SW 1271 (cell line): Measurements from ENCODE around the gene FAM89B.

Experiments used
- DNase-seq, 2 experiments: peaks; one replicate each; lab custom pipeline; 2025; lab: John Stamatoyannopoulos, UW

Gene FAM89B

DNA sequence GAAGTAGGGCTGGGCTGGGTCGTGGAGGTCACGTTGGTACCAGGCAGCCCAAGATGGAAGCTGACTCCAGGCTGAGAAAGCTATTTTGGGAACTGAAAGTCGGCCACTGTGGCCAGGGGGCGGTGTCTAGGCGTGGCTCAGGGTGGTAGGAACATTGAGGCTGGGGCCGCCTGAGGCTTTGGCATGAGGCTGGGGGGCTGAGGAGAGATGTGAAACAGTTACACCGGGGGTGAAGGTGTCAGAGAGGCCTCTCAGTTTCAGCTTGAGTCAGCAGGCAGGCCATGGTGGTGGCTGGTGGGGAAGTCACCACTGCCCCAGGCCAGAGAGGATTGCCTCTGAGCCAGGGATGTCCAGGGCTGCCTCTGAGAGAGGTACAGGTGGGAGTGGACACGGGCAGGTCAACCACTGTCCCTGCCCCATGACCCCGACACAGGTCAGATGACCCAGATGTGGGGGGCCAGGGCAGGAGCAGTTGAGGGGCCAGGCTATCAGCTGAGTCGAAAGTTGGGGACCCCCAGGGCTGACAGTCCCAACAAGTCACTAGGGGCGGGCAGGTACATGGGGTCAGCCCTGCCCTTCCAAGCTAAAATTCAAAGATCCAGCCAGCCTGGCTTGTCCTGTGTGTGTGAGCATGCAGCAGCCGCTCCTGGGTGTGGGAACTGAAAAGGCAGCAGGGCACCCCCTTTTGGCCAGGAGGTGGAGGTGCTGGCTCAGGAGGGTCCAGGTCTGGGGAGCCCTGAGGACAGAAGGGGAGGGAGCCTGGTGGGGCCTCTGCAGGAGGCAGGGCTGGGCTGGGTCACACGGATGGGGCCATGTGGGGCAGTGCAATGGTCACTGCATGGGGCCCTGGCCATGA, 16.1 kb downstream of the FAM89B start:
- peak in 1 of 2 experiments; percentile 48 for DNase-seq

DNA sequence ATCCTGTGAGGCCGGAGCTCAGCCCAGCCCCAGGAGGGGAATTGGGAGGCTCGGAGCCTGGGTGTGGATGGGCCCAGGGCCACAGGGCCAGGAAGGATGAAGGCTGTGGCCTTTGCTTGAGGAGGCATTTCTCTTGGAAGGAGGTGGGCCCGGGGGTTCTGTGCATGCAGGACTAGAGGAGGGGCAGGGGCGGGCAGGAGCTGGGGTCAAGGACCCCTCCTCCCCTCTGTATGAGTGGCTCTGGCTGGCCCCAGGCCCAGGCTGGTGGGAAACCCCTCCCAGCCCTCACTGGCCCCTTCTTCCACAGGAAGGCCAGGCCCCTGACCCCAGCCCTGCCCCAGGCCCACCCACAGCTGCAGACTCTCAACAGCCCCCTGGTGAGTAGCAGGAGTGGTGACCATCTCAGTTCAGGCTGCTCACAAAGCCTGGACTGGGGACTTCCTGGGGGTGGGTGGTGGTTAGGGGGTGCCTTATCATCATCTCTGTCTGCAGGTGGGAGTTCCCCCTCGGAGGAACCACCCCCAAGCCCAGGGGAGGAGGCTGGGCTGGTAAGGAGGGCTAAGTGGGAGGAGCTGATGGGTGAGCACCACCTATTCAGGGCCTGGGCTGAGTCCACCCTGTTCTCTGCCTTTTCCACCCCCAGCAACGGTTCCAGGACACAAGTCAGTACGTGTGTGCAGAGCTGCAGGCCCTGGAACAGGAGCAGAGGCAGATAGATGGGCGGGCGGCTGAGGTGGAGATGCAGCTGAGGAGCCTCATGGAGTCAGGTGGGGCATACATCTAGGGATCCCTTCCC, 17.3 kb downstream of the FAM89B start:
- DNase-seq, result no peak

DNA sequence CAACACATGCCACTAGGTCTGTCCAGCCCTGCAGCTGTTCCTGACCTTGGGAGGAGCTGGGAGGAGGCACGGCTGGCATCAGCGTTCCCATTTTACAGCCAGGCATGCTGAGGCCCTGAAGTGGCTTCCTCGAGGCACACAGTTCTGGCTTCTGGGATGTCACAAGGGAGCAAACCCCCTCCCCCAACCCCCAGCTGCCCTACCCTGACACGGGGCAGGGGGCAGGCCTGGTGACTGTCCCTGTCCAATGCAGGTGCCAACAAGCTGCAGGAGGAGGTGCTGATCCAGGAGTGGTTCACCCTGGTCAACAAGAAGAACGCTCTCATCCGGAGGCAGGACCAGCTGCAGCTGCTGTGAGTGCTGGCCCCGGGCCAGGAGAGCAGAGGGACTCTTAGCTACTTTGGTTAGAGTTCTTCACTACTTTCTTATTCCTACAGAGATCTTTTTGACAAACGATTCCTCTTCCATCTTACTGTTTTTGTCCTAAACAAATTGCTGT, 18.0 kb downstream of the FAM89B start:
- no peak for DNase-seq

DNA sequence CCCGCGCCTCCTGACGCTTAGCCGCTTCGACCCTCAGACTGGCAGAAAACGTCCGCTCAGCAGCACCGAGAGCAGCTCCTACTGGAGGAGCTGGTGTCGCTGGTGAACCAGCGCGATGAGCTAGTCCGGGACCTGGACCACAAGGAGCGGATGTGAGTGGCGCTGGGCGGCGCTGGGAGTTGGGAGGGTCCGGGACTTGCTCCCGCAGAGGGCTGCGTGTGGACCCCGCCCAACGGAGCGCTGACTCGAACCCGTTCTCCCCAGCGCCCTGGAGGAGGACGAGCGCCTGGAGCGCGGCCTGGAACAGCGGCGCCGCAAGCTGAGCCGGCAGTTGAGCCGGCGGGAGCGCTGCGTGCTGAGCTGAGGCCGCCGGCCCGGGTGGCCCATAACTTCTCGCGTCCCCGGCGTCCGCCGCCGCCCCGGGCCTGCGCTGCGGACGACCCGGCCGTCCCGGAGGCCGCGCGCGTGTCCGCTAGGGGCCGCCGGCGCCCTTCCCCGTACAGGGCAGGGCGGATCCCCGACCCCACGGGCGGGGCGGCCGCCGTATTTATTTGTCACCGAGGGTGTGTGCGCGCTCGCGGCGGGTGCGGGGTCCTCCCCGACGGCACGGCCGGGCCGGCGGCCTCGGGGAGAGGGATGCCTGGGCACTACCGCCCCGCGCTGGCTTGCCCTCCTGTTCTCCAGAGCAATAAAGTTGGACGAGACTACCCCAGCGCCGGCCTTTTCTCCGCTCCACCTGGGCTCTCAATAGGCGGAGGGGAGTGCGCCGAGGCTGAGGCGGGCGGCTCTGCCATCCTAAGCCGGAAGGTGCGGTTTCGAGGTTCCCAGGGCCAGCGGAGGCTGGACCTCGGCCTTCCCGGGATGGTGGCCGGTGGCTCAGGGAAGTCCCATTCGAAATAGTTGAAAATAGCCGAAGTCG, 19.9 kb downstream of the FAM89B start:
- no peak for DNase-seq

DNA sequence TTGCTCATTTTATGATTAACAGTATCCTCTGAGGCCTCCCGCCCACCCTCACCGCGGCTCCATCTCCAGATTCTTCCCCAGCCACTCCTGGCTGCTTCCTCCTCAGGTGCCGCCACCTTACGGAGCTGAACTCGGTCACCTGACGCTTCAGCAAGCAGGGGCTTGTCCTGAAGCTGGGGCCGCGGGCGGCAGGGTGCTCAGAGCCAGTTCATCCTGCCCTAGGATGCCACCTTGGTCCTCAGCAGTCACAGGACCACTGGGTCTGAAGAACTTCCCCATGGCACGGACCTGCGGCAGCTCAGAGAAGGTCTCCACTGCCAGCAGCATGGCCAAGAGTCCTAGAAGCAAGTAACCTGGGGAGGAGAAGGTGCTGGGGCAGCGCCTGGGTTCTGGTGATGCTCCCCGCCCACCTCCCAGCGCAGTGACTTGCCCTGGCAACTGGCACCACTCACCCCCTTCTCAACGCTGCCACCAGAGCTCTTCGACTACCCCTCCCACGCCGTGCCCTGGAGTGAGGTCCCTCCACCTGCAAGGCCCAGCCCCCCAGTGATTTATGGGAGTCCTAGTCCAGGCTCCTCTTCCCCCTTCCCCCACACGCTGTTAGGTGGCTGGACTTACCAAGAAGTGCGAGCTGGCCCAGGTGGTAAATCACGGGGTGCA, 20.6 kb downstream of the FAM89B start:
- DNase-seq, result no peak

DNA sequence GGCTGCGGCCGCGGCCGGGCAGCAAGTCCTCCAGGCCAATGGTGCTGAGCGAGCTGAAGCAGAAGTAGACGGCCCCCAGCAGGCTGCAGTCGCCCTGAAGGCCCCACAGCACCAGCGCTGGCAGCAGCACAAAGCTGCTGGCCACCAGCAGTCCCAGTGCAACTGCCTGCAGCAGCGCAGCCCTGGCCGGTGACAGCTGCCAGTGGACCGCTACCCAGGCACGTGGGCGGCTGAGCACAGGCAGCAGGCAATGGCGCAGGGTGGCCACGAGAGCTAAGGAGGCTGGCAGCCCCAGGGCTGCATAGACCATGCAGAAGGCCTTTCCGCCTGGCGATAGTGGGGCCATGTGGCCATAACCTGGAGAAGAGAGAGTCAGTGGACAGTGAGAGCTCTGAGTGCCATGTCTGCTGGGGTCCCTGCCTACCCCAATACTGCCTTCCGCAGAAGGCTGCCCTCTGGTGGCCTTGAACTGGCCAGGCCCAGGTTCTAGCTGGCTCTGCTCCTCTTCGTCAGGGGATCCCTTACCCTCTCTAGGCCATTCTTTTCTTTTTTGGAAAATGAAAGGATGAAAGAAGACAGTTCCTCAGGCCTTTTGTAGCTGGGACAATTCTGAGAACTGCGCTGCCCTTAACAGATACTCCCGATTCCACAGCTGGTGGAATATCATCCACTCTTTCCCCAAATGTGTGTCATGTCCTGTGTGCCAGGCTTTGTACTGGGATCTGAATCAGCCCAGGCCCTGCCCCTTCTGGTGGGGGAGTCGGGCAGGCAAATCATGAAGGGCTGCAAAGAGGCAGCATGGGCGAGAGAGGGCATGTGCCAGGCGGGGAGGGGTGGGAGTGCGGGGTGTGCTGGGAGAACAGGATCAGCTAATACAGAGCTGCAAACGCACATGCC, 21.4 kb downstream of the FAM89B start:
- DNase-seq, result no peak

DNA sequence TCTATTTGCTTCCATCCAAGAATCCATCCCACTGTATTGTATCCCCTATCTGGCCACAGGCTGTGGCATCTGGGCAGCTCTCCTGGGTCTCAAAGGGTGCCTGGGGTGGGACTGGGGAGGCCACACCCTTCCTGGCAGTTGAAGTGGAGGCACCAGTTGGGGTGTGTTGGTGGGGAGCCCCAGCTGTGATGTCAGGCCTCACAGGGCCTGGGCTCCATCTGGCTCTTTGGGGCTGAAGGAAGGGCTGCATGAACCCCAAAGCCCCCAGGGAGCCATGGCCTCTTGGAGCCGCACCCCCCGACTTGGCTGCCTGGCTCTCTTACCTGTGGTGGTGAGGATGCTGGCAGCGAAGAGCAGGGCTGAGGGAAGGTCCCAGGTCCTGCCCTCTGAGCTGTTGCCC, 22.8 kb downstream of the FAM89B start:
- no peak for DNase-seq

DNA sequence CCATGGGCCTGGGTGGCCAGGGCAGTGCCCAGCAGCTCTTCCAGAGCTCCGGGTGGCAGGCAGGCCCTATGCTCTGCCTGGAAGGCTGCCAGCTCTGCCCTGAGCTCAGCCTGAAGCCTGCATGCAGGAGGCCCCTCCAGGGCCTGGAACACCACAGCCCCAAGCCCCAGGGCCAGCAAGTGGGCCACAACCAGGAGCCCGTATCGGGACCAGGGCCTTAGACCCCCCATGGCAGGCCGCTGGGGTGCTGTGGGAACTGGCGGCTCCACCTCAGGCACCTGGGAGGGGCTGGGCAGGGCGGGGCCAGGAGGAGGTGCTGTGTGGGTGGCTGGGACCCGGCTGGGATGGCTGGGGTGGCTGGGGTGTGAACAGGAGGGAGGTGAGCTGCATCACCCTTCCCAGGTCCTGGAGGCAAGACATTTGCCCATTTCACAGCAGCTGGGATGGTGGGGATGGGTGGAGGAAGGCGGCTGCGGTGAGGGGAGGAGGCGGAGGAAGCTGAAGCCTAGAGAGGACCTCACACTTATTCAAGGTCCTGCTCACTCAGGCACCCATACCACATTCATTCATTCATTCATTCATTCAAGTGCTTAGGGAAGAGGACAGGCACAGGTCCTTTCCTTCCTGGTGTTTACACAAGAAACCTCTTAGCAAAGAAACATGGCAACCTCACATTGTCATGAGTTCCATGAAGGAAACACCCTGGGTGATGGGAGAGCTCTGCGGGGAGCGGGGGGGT, 23.4 kb downstream of the FAM89B start, which contains the start of gene KCNK7:
Gene KCNK7 (minus strand): TSS at position 258 of the 739 bp plus-strand sequence. CDS start 28 bp downstream, at position 230.
- DNase-seq, result no peak

DNA sequence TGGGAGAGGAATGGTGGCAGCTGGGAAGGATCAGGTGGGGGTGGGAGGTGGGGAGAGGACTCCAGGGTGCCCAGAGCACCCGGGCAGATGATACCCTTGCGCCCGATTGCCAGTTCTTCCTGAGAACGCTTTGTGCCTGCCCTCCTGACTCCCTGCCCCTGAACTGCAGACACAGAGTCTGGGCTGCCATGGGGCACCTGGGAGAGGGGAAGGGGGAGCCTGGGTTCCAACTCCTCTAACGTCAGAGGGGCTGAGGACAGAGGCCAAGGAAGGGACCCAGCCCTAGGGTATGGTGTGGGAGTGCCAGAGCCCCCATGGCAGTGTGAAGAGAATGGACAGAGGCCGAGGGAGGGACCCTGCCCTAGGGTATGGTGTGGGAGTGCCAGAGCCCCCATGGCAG, 24.2 kb downstream of the FAM89B start:
- DNase-seq, result no peak

DNA sequence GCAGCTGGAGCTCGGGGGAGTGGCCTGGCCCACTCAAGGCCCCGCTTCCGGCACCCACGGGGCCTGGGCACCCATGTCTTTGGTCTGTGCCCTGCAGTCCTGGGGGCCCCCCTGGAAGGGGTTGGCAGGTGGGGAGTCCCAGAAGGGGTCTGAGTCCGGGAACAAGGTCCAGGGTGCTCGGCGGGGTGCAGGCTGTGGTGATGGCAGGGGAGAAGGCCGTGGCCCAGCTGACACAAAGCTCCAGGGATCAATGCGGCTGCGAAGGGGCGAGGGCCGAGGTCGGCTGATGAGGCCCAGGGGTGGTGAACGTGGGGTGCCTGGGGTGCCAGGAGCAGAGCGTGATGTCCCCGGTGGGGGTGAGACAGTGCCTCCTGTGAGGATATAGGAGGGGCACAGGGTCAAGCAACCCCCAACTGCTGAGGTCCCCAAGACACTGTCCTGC, 25.9 kb downstream of the FAM89B start:
- no peak for DNase-seq

DNA sequence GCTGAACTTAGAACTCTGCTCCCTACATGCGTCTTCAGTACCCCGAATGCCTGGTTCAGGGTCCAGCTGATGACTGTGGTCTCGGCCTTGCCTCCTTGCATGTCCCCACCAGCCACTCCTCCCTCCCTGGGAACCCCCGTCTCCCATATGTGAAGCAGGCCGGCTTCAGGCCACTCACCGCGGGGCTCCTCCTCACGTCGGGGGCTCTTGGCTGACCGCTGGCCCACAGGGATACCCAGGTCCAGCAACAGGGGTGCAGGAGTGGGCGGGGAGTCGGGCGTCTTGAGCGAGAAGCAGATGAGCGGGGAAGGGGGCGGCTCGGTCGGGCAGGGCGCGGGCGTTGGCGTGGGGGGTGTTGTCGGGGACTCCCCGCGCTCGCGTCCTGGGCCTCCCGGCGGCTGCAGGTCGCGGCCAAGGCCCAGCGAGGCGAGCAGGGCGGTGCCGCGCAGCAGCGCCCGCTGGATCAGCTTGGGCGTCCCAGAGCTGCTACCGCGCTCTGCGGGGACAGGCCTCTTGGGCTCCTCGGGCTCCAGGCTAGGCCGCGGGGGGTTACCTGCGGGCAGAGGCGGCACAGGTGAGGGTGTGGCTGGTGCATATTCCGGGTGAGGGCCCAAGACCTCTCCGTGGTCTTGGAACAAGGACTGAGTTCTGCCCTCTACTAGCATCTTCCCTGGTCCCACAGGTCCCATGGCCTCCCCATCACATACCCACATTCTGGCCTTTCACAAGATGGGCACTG, 27.0 kb downstream of the FAM89B start:
- no peak for DNase-seq

DNA sequence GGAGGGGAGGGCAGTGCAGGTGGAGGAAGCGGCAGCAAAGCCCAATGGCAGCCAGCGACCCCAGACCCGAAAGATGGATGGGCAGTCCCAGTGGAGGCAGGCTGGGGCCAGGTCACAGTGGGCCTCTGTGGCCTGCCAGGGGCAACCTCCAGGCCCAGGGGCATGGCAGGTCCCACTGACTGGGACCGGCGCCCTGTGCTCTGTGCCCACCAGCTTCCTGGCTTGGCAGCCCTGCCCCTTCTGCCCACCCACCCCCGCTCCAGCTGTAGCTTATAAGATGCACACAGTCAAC, 27.6 kb downstream of the FAM89B start:
- DNase-seq, result no peak

DNA sequence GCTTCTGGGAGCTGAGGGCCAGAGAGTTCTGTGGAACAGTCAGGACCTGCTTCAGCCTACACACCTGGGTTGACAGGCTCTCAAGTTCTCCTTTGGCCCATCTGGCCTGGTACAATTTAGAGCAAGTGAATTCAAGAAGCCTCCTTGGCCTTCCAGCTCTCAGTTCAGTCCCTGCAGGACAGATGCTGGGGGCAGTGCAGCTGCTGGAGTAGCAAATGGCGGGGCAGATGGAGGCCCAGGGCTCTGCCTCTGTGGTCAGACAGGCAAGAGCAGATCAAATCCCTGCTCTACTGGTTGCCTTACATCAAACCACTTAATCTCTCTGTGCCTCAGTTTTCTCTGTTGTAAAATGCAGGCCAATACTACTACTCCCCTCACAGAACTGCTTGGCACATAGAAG, 31.9 kb downstream of the FAM89B start:
- no peak for DNase-seq

DNA sequence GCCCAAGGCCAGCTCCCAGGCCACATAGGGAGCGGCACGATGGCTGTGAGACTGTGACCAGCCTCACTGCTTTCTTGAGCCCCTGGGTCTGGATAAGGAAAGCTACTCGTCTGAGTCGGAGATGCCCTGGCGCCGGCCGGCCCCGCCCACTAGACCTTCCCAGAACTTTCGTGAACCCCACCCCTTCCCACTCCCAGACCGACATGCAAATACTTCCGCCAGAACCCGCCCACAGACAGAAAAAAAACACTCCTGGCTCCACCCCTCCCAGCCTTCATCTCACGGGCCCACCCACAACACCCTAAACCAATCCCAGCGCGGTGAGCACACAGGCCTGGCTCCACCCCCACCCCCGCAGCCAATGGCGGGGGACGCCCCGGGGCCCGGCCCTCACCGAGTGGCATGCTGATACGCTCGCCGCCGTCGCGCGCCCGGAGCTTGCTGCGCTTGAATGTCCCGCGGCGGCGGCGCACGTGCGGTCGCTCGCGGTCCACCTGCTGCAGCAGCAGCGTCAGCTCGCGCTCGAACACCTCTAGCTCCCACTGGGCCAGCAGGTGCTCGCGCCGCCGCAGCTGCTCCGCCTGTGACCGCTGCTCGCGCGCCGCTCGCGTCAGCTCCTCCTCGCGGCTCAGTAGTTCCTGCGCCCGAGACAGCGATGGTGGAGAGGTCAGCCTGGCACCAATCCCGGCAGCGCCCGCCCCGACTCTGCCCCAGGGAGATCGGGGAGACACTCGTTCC, 34.7 kb downstream of the FAM89B start:
- DNase-seq, result peak in 1 of 2 experiments; percentile 14

DNA sequence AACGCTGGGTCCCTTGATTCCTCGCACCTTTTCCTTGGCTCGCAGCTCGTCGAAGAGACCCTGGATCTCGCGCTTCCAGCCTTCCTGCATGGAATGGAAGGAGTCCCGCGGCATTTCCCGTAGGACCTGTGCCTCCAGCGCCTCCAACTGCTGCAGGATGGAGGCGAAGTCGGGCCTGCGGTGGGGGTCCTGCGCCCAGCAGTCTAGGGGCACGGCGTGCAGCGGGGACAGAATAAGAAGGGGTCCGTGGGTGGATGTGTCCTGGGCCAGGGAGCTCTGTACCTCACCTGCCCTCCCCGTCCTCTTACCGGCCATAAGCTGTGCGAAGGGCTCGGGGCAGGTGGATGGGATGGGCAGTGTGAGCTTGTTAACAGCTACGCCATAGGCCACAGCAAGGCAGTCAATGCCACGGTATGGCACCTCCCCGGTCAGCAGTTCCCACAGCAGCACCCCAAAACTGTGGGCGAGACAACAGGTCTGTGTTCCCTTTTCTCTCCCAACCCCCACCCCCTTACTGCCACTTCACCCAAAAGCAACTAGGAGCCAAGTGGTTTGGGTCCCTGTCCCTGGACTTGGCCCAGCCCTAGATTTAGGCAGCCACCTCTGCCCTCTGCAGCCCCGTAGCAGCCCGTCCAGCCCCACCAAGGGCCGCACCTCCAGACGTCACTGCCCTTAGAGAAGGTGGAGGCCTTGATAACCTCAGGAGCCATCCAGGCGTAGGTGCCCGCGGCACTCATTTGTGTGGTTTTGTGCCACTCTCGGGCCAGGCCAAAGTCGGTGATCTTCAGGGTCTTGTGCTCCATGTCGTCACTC, 35.5 kb downstream of the FAM89B start:
- no peak for DNase-seq

DNA sequence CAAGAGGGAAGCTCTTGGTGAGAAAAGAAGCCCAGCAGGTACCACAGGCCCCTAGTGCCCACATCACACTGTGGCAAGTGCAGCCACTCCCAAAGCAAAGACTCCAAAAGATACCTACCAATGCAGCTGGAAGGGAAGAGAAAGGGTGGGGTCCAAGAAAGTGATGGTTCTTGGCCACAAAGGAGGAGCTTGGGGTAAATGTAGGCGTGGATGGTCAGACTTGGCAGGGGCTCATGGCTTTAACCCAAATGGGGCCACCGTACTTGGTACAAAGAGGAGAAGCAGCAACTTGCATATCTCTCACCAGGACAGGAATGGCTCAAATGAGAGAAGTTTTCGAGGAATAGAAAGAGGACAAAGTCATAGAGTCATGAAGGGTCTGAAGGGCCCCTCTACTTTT, 36.9 kb downstream of the FAM89B start:
- no peak for DNase-seq

DNA sequence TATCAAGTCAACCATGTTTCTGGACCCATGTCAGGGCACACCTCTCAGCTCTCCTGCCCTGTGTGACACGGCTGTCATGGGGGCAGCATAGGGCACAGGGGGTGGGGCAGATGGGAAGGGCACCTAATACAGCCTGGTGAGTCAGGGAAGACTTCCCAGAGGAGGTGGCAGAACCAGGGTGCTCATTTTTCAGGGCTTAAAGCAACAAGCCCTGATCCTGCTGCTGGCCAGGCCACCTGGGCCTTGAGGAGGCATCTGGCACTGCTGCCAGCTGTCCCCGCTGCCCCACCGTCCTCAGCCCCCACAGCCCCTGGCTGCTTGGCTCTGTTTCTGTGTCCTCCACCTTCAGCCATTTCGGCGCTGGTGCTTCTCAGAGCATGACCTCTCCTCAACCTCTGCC, 37.3 kb downstream of the FAM89B start:
- no peak for DNase-seq
